ENCODE measurements around the gene SETD4.

DNA sequence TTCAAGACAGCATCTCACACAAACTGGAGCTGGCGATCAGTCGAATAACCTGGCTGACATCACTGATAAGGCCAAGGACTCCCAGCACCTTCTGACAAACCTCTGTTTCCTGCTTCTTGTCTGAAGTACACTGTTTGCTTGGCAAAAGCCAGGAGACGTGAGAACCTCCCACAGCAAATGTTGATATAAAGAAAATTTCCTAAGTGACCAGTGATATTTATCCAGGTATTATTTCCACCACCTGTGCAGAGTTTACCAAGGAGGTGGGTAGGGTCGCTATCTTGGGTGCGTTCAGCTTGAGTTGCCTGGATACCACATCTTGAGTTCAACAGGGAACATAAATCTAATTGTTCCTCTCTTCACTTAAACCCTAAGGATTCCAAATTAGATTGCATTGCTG, 72.9 kb downstream of the SETD4 start:
- TF ChIP-seq EZH2 (IDR thresholded peaks at IDR 0.05; ENCODE audit: borderline replicate concordance, low read length): no peak
- TF ChIP-seq CTCF (IDR thresholded peaks at IDR 0.05; ENCODE audit: low read length): no peak

All from OCI-LY1 (cell line).